ENCODE results near the gene ACTG2.
"Not testable (repeated sequence)": the region's sequence is repeated elsewhere in the genome, so short reads cannot be mapped to it uniquely, and the experiment has no call there.

The ACTG2 gene

DNA sequence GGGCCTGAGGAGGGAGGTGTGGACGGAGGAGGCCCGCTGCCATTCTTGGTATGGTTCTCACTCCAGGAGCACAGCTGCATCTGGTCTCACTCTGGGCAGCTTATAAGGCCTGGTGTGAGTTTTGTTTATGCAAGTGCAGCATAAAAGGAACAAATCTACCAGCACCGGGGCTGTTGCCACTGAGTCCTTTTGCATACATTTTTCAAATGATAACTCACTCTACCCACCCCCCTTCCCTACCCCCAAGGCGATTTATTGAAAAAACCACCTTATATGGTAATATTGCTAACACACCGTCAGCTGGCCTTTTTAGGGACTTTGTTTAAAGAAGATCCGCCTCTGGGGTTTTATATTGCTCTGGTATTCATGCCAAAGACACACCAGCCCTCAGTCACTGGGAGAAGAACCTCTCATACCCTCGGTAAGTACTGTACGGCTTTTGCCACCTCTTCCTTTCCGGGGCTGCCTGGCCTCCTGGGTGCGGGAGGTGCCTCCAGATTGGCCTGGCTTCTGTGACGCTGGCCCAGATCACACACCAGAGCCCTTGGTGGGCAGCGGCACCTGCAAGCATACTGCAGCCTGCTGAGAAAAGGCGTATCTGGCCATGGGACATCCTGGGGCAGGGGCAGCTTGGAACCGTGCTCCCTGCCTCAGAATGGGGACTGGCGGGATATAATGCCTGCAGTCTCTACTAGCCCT is at the start of gene ACTG2:
Gene ACTG2 (plus strand): TSS at position 378 of the 699 bp plus-strand sequence. CDS start 8,304 bp downstream, outside the sequence.
- no peak for DNase-seq (ENCODE audit: low read depth)

DNA sequence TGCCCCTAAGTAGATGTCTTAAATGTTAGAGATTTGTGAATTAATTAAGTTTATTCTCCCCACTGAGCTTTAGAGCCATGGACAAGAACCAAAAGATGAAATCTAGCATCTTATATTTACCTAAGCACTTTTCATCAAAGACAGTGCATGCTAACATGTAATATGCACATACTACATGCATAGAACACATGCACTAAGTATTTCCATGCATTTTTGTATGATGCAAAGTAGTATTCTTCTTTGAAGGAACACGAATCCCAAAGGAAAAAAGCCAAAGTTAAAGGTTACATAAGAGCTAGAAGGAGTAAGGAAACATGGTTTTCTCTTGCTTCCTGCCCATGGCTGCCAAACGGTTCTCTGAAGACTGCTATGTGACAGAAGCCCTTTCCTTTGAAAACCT is 48.7 kb upstream of the ACTG2 start:
- DNase-seq (ENCODE audit: low read depth): no peak

DNA sequence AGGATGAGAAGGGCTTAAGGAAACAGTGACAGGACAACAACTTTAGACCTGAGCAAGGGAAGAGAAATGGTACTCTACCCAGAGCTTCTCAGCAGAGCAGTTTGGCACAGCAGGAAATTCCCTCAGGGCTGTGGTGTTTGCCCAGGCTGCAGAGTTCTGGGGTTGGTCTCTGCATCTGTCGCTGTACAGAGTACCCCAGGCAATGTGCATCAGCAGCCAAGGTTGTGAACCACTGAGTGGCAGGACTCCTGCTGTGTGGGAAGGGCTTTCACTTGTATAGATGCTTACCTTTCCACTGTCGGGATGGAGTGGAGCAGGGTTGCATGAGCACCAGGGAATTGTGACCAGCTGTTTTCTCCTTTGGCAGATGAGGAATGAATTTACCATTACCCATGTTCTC is 42.8 kb upstream of the ACTG2 start:
- no peak for DNase-seq (ENCODE audit: low read depth)

DNA sequence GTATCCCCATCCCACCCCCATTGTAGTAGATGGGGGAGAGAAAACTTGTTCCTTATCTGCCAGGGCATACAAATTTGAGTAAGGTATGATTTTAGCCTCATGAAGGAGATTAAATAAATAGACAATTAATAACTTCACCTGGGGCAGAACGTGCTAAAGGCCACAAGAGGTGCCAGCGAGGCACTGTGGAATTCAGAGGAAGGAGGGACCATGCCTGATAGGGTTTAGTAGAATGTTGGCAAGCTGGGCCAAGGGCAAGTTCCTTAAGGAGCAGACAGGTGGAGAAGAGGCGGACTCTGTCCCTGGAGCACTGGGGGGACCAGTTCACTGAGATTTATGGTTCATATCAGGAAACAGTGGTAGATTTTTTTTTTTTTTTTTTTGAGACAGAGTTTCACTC is 41.5 kb upstream of the ACTG2 start:
- no peak for DNase-seq (ENCODE audit: low read depth)

DNA sequence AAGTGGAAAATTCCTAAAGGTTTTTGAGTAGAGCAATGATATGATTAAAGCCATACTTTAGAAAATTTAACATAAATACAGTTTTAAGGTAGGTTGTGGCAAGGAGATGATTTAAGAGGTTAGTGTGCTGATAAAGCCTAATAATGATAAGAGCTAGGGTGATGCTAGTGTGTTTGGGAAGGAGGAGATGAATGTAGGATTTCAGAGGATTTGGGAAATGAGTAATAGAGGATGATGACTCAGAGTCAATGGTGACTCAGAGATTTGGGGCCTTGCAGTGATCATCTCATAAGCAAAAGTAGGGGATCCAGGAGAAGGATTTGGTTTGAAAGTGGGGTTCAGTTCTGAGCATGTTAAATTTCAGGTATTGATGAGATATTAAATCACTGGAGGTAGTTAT is 40.8 kb upstream of the ACTG2 start:
- DNase-seq (ENCODE audit: low read depth): peak; percentile 49

DNA sequence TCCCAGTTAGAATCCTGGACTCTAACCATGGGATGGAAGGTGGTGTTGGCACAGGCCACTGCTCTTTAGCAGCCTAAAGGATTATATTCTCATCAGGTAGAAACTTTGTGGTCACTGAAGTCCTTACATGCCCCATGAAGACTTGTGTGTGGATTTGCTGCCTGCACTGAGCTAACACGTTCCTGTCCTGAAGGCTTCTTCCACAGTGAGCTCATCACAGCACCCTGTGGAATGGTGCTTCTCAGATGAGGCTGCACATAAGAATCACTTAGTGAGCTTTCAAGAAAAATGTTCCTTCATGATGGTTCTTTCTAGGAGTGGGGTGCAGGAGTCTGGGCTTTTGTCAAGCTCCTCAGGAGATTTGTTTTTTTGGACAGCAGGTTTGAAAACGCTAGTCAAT is 37.3 kb upstream of the ACTG2 start:
- no peak for DNase-seq (ENCODE audit: low read depth)

DNA sequence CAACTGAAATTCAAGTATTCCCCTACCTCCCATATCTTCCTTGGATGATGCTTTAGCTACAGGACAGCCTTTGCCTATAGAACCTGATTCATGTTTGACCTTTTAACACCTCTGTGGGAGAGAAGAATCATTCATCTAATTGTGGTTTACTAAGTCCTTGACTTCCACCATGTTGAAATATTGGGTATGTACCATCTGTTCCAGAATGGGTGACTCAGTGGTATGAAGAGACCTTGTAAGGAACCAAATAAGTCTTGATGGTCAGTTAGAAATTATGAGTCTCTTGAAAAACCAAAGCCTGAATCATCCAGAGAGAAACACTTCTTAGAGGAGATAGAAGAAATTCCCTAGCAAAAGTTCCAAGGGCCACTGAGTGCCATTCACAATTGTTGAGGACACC is 36.6 kb upstream of the ACTG2 start:
- peak; percentile 82 for DNase-seq (ENCODE audit: low read depth)

DNA sequence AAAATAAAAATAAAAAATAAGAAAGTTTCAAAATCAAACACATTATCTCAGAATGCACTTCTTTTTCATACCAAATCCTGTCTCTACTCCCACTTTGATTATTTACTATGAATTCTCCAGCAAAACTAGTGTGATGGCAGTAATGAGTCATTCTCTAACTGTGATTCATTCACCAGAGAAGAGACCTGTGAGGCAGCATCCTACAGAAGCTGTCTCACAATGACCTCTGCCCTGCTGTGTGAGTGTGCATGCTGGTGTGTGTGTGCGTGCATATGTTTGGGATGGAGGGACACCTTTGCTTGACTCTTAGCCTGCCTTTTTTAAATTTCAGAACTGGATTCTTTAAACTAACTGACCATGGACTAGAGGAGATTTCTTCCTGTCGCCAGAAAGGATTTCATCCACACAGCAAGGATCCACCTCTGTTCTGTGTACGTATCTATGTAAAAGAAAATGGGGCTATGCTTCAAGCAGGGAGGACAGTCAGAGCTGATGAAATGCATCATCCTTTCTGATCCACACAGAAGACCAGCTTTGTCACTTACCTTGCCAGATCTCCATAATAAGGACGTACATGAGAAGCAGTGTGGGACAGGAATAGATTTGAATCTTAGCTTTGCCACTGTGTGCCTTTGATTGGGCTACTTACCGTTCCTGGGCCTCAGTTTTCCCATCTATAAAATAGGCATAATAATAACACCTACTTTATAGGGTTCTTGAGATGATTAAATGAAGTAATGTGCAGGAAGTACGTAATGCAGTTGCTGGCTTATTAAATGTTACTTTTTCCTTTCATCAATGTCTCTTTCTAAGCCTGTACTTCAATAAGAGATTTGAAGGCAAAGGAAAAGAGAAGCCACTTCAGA is 32.9 kb upstream of the ACTG2 start:
- DNase-seq (ENCODE audit: low read depth): peak; percentile 41

DNA sequence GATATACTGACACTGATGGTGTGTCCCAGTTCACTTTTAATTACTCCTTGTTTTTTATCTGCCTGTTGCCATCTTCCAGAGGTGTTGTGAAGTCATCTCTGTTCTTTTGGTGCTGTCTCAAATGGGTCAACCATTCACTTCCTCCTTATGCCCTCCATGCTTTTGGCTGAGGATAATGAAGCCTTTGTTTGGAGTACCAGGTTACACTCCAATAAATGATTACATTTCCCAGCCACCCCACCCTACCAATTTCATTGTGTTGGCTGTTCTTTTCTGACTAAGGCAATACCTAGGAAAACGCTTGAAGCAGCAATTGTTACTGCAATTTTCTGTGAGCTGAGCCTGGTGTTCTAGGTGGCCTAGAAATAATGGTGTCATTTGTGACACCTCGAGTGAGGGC is 29.8 kb upstream of the ACTG2 start:
- no peak for DNase-seq (ENCODE audit: low read depth)

DNA sequence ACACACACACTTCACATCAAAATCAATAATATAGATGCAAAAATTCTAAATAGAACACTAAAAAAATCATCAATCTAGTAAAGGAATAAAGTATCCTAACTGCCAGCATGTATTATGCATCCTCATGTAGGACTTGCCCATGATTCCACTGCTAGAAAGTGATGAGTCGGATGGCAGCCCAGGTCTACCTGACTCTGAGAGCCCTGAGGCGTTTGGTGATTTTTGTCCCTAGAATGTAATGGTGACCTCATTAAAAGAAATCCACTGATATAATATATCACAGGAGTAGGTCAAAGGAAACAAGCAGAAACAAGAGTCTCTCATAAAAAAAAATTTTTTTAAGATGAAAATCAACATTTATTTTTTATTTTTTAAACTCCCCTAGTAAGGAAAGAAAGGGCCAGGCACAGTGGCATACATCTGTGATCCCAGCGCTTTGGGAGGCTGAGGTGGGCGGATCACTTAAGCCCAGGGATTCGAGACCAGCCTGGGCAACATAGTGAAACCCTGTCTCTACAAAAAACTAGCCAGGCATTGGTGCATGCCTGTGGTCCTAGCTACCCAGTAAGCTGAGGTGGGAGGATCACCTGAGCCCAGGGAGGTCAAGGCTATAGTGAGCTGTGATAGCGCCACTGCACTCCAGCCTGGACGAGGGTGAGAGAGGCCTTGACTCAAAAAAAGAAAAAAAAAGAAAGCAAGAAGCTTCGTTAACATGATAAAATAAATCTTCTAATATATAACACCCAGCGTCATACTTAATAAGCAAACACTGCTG is 24.4 kb upstream of the ACTG2 start:
- DNase-seq (ENCODE audit: low read depth): no peak

DNA sequence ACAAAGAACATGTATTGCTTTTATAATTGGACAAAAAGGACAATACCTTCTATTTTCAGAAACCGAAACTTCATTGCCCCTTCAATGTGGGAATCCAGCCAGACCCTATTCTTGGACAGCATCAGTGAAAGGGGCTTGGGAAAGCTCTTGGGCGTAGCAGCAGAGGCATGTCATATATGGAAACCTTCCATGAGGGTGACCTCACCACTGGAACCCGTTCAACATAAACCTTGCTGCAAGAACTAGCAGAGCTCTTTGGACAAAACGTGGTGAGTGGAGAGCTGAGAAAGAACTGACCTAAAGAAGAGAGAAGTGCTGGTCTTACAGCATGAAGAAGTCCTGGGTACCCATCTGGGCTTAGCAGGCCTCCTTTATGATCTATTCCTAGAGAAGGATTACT is 22.7 kb upstream of the ACTG2 start:
- DNase-seq (ENCODE audit: low read depth): peak; percentile 39

DNA sequence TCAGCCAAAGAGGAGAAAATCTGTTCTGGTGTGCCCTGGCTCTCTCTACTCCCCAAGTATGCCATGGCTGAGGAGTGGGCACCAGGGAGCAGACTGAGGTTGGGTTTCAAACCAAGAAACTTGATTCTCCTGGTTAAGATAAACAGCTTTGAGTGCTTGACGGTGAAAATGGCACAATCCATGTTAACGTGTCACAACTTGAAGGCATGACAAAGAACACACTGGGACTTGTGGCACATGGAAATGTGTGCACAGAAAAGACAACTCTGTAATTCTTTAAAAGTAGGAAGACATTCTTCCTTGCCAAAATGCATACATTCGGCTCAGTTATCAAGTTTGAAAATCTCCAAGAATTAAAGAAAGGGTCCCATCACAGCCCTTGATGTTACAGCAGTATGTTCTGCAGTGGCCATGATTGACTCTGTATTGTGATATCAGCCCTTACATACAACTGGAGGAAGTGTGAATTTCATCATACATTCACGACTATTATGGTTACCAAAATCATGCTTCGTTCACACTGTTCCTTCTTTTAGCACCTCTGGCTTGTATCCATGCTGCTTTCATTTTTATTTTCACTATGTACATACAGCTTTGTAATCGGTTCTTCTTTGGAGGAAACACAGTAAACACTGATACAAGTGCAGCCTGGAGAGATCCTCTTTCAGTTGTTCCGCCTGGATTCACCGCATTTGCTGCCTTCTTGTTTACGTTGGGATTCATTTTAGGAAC is 15.6 kb upstream of the ACTG2 start:
- DNase-seq (ENCODE audit: low read depth): no peak

DNA sequence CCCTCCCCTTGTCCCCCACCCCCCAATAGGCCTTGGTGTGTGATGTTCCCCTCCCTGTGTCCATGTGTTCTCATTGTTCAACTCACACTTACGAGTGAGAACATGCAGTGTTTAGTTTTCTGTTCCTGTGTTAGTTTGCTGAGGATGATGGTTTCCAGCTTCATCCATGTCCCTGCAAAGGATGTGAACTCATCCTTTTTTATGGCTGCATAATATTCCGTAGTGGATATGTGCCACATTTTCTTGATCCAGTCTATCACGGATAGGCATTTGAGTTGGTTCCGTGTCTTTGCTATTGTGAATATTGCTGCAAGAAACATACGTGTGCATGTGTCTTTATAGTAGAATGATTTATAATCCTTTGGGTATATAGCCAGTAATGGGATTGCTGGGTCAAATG is 14.8 kb upstream of the ACTG2 start:
- not testable (repeated sequence) for DNase-seq (ENCODE audit: low read depth)

DNA sequence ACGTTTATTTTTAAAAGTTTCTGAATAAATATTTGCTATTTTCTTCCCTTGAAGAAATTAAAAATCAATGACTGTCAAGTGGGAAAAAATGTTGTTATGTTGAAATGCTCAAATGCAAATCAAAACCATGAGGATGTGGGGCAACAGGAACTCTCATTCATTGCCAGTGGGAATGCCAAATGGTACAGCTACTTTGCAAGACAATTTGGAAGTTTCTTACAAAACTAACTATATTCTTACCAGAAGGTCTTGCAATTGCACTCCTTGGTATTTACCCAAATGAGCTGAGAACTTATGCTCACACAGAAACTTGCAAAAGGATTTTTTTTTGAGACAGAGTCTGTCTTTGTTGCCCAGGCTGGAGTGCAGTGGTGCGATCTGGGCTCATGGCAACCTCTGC is 7.4 kb upstream of the ACTG2 start:
- no peak for DNase-seq (ENCODE audit: low read depth)

DNA sequence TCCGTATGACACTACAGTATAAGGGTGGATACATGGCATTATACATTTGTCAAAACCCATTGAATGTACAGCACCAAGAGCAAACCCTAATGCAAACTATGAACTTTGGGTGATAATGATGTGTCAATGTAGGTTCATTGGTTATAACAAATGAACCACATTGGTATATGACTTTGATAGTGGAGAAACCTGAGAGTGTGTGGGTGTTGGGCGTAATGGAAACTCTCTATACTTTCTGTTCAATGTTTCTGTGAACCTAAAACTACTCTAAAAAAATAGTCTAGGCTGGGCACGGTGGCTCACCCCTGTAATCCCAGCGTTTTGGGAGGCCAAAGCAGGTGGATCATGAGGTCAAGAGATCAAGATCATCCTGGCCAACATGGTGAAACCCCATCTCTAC is 6.5 kb upstream of the ACTG2 start:
- DNase-seq (ENCODE audit: low read depth): no peak

DNA sequence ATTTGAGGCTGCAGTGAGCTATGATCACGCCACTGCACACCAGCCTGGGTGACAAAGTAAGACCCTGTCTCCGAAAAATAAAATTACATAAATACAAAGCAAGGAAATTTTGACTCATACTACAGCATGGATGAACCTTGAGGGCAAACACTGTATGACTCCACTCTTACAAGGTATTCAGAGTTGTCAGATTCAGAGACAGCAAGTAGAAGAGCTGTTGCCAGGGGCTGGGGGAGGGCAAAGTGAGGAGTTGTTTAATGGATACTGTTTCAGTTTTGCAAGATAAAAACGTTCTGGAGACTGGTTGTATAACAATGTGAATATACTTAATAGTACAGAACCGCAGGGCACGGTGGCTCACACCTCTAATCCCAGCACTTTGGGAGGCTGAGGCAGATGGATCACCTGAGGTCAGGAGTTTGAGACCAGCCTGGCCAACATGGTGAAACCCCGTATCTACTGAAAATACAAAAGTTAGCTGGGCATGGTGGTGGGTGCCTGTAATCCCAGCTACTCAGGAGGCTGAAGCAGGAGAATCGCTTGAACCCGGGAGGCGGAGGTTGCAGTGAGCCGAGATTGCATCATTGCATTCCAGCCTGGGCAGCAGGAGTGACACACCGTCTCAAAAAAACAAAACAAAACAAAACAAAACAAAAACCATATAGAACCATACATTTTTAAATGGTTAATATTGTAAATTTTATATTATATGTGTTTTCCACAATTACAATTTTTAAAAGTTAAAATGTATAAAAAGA is 5.0 kb upstream of the ACTG2 start:
- not testable (repeated sequence) for DNase-seq (ENCODE audit: low read depth)

DNA sequence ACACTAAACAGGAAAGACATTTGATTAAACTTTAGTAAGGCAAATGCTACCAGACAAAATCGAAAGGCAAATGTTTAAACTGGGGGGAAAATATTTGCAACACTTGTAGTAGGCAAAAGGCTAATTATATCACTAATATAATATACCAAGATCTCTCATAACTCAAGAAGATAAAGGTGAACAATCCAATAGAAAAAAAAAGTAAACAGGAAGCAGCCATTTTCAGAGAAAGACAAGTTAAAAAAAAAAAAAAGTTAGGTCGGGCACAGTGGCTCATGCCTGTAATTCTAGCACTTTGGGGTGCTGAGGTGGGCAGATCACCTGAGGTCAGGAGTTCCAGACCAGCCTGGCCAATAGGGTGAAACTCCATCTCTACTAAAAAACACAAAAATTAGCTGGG is 4.4 kb upstream of the ACTG2 start:
- no peak for DNase-seq (ENCODE audit: low read depth)

DNA sequence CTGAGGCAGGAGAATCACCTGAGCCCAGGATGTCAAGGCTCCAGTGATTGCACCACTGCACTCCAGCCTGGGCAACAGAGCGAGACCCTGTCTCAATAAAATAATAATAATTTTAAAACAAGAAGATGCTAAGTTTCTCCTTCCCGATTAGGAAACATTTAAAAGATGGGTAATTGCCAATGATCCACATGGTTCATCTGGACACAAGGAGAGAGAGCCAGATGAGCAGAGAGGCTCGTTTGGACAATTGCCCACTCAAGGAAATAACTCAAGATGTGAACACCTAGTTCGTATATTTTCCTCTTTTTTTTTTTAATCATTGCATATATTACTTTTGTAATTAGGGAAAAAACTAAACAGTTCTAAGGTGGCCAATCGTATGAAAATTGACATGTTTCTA is 3.6 kb upstream of the ACTG2 start:
- no peak for DNase-seq (ENCODE audit: low read depth)

DNA sequence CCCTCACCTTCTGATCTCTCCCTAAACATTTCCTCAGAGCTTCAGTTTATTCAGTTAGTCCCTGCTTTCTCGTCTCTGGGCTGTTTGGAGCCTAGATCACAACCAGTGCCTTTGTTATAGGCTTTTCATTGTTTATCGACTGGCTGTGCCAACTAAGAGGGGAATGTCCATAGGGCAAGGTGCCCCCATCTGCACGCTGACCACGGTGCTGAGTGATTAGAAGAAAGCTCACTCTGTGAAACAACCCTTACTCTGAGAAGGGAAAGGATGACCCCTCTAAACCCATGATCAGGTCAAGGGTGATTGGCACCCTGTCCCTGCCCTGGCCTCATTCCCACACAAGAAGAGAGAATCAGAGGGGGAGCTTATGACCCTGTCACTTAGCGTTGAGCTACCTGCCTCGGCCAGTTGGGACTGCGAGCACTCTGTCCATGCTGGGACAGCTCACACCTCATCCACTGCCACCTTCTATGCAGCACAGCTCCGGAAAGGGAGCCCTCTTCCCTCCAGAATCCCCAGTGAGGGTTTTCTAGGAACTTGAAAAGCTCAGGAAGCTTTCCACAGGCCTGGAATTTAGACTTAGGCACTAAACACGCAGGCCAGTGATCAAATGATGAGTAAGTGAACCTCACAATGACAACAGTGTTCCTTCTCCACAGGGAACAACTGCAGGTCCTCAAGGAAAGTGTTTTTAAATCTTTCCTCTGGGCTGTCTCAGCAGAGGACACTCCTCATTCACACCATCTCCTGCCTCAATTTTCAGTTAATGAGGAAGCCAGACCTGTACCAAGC is 2.3 kb upstream of the ACTG2 start:
- no peak for DNase-seq (ENCODE audit: low read depth)

DNA sequence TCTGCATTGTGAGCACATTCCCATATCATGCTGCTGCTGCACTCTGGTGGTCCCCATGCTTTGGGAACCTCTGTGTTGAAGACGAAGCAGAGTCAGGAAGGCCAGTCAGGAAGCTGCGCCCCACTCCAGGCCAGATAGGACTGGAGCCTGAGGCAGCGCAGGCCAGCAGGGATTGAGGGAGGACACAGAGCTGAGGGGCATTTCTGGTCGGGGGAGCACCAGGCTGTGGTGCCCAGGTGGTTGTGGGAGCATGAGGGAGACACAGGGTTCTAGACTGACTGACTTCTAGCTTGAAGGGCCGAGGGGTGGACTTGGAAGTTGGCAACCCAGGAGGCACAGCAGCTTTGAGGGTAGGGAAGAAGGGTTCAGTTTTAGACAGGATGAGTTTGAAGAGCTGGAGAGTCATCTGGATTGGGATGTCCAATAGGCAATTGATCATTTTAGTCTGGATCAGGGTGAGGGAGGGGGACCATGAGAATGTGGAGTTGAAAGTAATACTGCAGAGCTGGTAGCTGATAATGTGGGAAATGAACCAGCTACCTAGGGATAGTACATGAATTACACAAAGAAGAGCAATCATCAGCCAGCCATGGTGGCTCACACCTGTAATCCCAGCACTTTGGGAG is 1.4 kb upstream of the ACTG2 start:
- no peak for DNase-seq (ENCODE audit: low read depth)

All from GM04503 (cell line).